GM12865 (cell line): ENCODE results near the gene NCR2.

Source experiments
- DNase-seq: peaks from one replicate; pipeline ENCODE4 v3.0.0; 2010; ENCODE audit warnings: low read depth
- H3K4me3 ChIP-seq: 2 replicates; pipeline ENCODE4 v1.5.1; 2011; ENCODE audit warnings: mild to moderate bottlenecking, low read depth, low read length, control low read depth
- TF ChIP-seq, protein P1 (sequence below): IDR thresholded peaks from 2 replicates; pipeline ENCODE4 v1.5.1; 2011; ENCODE audit warnings: low read length, control low read depth, low read depth, inconsistent platforms; ENCODE audit not compliant: insufficient read depth; ENCODE audit errors: missing control alignments

The NCR2 gene

DNA sequence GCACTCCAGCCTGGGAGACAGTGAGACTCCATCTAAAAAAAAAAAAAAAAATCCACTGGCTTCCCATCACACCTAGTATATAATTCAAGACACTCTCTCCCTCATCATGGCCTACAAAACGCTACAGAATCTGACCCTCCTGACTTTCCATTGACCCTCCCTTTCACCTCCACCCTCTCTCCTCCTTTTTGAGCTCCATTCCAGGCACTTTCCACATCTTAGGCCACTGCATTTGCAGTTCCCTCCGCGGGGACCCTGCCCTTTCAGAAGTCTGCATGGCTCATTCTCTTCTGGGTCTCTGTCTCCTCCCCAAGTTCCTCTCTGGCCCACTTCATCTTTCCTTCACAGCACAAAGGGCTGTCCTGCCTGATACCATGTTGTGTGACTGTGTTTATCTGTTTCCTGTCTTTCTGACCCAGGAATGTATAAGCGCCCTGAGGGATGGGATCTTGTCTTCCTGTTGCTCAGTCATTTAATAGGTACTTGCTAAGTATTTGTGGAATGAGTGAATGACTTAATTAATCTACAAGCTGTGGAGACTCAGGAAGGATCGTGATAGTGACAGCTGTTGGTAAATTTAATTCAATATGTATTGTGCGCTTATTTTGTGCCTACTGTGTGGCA, 35.2 kb downstream of the NCR2 start:
- H3K4me3 ChIP-seq, result no peak overlapping the region
- TF ChIP-seq, protein P1, sequence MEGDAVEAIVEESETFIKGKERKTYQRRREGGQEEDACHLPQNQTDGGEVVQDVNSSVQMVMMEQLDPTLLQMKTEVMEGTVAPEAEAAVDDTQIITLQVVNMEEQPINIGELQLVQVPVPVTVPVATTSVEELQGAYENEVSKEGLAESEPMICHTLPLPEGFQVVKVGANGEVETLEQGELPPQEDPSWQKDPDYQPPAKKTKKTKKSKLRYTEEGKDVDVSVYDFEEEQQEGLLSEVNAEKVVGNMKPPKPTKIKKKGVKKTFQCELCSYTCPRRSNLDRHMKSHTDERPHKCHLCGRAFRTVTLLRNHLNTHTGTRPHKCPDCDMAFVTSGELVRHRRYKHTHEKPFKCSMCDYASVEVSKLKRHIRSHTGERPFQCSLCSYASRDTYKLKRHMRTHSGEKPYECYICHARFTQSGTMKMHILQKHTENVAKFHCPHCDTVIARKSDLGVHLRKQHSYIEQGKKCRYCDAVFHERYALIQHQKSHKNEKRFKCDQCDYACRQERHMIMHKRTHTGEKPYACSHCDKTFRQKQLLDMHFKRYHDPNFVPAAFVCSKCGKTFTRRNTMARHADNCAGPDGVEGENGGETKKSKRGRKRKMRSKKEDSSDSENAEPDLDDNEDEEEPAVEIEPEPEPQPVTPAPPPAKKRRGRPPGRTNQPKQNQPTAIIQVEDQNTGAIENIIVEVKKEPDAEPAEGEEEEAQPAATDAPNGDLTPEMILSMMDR, result no peak
- DNase-seq, result no peak

DNA sequence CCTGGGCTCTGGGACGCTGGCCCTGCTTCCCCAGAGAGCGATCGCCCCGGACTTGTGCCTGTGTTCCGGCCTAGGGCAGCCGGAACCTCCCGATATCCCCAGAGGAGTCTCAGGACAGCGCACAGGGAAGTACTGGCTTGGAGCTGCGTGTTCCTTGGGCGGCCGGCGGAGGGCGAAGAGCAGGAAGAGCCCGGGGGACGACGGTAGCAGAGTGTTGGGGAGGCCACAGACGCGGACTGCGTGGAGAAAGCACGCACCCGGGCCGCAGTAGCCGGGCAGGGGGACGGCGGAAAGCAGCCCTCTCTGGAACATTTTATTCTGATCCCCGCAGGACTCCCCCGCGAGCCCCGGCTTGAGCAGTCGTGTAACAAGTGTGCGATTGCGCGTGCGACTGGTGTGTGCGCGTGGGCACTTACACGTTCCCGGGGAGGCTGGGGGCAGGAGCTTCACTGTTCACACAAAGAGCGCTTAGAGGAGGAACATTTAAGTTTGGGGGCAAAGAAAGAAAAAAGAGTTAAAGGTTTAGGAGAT, 36.1 kb downstream of the NCR2 start:
- DNase-seq, result no peak
- TF ChIP-seq, protein P1, result no peak
- H3K4me3 ChIP-seq, result no peak overlapping the region

DNA sequence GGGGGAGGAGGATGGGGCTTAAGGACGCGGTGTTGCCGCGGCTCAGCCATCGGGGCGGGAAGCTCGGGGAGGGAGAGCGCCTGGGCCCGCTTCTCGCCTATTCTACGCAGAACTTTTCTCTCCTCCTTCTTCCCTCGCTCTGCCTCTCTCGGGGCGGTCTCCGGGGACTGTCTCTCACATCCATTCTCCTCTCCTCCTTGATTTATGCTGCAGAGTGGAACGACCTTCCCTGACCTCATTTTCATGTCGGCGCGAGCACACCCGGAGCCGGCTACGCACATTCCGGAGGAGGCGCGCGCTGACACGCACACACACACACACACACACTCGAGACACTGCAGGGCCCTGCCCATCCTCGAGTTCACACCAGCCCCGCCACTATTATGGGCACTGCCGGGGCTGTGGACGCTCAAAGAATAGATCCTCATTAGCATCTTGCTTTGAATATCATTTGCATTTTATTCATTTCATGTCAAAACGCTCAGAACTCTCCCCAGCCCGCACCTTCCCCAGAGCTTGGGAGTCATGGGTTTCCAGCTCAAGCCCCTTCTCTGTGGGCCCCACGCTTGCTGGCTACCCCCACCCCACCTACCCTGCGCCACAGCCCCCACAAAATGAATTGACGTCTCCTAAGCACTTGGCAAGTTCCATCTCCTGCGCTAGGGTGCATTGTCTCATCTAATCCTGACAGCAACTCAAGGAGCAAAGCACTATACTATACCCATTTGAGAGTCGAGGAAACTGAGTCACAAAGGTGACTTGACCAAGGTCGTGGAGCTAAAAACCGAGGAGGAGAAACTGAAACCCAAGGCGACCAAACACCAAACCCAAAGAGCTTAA, 36.8 kb downstream of the NCR2 start:
- TF ChIP-seq, protein P1, result no peak
- H3K4me3 ChIP-seq, result no peak overlapping the region
- DNase-seq, result no peak

DNA sequence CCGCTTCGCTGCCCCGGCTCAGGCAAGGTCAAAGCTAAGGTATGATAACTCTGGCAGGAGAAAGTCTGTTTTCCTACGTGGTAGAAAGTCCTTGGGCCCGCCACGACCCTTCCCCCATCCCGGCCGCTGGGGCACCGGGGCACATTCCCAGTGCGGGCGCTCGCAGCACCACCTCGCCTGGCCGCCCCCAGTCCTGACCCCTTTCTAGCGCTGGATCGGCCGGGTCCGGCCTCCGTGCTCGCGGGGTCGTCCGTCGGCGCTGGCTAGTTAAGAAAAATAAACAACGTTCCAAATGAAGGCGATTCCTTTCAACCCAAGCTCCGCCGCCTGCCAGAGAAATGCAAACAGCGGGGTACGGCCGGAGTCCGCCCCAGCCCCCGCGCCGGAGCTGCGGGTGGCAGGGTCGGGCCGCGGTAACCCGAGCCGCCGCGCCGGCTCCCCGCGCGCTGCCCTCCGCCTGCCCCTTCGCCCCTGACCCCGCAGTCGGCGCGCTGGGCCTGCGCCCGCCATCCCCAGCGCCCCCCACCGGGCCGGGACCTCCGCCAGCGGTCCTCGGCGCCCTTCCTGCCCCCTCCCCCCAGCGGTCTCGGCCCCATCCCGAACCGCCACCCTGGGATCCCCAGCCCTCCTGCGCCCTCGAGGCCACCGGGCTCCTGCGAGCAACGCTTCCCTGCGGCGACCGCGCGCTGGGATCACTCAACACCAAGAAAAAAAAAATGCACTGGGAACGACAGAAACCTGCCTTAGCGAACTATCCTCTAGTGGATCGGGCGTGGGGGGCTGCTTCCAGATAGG, 37.6 kb downstream of the NCR2 start:
- no peak overlapping the region for H3K4me3 ChIP-seq
- DNase-seq, result no peak
- TF ChIP-seq, protein P1, result no peak

DNA sequence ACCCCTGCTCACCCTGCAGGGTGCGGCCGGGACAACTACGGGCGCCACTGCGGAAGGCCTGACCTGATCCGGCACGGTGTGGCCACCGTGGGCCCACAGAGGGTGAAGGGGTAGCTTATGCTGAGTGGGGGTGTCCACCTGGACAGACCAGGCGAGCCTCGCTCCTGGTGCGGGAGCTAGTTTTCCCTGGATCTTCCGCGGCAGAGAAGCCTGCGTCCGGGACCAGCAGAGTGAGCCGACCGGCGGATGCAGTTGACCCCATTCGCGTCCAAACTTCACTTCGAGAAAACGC, 38.2 kb downstream of the NCR2 start:
- TF ChIP-seq, protein P1, result no peak
- H3K4me3 ChIP-seq, result no peak overlapping the region
- no peak for DNase-seq

DNA sequence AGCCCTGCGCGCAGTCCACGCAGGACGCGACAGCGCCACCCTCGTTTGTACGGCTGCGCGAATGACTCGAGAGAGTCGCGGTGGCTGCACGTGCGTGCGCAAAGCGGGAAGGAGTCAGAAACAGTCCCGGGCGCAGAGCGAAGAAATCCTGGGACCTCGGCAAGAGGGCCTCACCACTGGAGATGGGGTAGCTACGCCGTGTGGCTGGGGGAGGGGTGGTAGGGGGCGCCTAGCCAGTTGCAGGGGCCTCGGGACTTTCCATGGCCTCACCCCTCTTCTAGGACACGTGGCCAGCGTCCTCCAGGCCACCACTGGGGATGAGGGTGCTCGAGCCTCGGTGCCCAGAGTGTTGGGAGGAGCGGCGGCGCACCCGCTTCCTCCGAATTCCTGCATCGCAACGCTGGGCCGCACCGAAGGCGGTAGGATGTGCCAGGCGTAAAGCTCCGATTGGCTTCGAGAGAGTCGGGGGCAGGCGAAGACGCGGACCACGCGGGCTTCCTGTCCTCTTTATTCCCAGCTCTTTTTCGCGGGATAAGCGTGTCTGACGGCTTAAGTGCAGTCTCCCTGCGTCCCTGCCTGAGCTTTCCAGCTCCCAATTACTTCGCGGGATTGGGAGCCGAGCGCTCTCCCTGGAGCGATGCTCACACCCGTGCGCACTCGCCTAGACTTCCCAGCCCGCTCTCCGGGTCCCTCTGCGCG, 38.7 kb downstream of the NCR2 start:
- no peak overlapping the region for H3K4me3 ChIP-seq
- no peak for DNase-seq
- TF ChIP-seq, protein P1, result no peak
